Calu3 (cell line): Measurements from ENCODE around the gene PLEKHM3. TPM values are rescaled to one million over a fixed set of nuclear protein-coding genes. Genes with fewer than 3 reads are reported as not detected.

ENCODE experiments used
- BruUV-seq: library from RNA; stranded (reverse); fragments of 400-500 nt; replicated peaks from 2 replicates; lab custom pipeline; 2021; lab: Mats Ljungman, UMichigan
- CTCF ChIA-PET: fragments of 300-600 bp; sonication (Branson Sonifier 250); formaldehyde crosslinking; loops from one replicate; lab custom pipeline; 2022; ENCODE audit warnings: antibody characterized with exemption; lab: Charles Lee
- DNase-seq: peaks from one replicate; pipeline ENCODE4 v3.0.0; 2022
- H3K27ac Mint-ChIP-seq: one replicate; pipeline ENCODE4 v1.8.0; 2022; ENCODE audit warnings: mixed read lengths; ENCODE audit not compliant: unreplicated experiment
- H3K27me3 Mint-ChIP-seq: one replicate; pipeline ENCODE4 v1.8.0; 2022; ENCODE audit warnings: mixed read lengths; ENCODE audit not compliant: unreplicated experiment
- H3K36me3 Mint-ChIP-seq: one replicate; pipeline ENCODE4 v1.8.0; 2022; ENCODE audit warnings: mild to moderate bottlenecking, moderate library complexity, mixed read lengths; ENCODE audit not compliant: insufficient read depth, unreplicated experiment
- H3K4me1 Mint-ChIP-seq: one replicate; pipeline ENCODE4 v1.8.0; 2022; ENCODE audit warnings: mild to moderate bottlenecking, low read depth, mixed read lengths; ENCODE audit not compliant: unreplicated experiment
- H3K4me3 Mint-ChIP-seq: one replicate; pipeline ENCODE4 v1.8.0; 2022; ENCODE audit warnings: mild to moderate bottlenecking, low read depth, moderate library complexity, mixed read lengths; ENCODE audit not compliant: unreplicated experiment
- H3K9me3 Mint-ChIP-seq: one replicate; pipeline ENCODE4 v1.8.0; 2022; ENCODE audit warnings: low read depth, mixed read lengths; ENCODE audit not compliant: unreplicated experiment
- intact Hi-C: fragments of 100-400 bp; cut with micrococcal nuclease; formaldehyde crosslinking; loops from one replicate; pipeline ENCODE4 v1.10.0; 2022; ENCODE audit not compliant: unreplicated experiment
- total RNA-seq: library from RNA; stranded (reverse); gene quantifications from 2 replicates; pipeline ENCODE4 v1.2.3, GENCODE V29; 2022
- TF ChIP-seq, protein P1 (sequence below): fragments of 200-600 bp; IDR thresholded peaks from one replicate; pipeline ENCODE4 v1.8.0; 2022; ENCODE audit warnings: antibody characterized with exemption; ENCODE audit not compliant: unreplicated experiment

The PLEKHM3 gene
- total RNA-seq, 1 experiment from 2014 or later: 8.0 TPM

DNA sequence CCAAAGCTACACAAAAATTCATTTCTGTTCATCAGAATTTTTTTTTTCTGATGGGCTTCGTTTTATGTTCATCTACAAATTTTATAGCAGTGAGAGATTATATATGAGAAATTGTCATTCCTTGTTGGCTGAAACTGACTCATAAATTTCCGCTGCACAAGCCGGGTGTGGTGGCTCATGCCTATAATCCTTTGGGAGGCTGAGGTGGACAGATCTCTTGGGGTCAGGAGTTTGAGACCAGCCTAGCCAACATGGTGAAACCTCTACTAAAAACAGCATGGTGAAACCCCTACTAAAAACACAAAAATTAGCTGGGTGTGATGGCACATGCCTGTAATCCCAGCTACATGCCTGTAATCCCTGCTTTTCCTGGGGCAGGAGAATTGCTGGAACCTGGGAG is 72.0 kb downstream of the PLEKHM3 start:
- CTCF ChIA-PET: interaction anchor here (1.5 kb wide), 1 partner anchor 18 kb away, joined by 3 read pairs; no protein-coding TSS in a partner anchor
- Mint-ChIP-seq H3K27me3 (no peaks in the 10 kb centered on the region), H3K4me1 (peaks cover 22% of the 10 kb centered on the region), H3K36me3 (no peaks in the 10 kb centered on the region), H3K9me3 (no peaks in the 10 kb centered on the region), H3K27ac (no peak overlapping the region), H3K4me3 (no peak overlapping the region)
- no TSS peak for BruUV-seq
- intact Hi-C loops: no loop called here
- TF ChIP-seq, protein P1, sequence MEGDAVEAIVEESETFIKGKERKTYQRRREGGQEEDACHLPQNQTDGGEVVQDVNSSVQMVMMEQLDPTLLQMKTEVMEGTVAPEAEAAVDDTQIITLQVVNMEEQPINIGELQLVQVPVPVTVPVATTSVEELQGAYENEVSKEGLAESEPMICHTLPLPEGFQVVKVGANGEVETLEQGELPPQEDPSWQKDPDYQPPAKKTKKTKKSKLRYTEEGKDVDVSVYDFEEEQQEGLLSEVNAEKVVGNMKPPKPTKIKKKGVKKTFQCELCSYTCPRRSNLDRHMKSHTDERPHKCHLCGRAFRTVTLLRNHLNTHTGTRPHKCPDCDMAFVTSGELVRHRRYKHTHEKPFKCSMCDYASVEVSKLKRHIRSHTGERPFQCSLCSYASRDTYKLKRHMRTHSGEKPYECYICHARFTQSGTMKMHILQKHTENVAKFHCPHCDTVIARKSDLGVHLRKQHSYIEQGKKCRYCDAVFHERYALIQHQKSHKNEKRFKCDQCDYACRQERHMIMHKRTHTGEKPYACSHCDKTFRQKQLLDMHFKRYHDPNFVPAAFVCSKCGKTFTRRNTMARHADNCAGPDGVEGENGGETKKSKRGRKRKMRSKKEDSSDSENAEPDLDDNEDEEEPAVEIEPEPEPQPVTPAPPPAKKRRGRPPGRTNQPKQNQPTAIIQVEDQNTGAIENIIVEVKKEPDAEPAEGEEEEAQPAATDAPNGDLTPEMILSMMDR: no peak
- DNase-seq: no peak

DNA sequence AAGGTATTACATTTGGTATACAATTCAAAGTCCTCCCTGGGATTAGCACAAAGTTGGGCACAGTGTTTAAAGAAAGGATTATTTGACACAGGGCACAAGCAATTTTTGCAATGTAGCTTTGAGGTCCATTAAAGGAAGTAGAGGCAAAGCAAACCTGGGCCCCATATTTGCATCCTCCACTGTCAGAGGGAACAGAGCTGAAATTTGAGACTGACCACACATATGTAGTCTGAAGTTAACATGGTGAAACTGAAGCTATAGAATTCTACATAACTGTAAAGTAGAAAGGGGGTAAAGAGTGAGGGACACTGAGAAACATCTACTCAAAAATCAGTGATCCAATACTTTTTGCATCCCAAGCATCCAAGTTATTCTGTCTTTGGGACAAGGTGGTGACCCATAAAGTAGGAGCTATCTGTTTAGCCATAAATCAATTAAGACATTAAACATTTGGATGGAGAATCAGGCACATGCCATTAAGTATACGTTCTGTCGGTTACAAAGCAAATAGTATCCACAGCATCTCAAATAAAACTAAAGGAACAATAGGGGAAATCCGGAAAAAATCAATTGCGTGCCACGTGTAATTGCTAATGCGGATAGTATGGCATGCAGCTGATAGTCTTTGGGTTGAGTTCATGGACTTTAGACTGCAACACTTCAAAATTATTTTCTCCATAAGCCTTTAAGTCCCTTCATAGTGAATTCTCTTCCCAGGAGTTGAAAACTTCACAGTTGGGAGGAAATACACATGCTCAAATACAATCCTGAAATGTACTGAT is 72.6 kb downstream of the PLEKHM3 start:
- H3K27ac Mint-ChIP-seq: no peak overlapping the region
- H3K4me3 Mint-ChIP-seq: no peak overlapping the region
- no peaks in the 10 kb centered on the region for H3K36me3 Mint-ChIP-seq
- H3K4me1 Mint-ChIP-seq: peaks cover 22% of the 10 kb centered on the region
- CTCF ChIA-PET: interaction anchor here (0.6 to 1.5 kb wide), 2 partner anchors 17 to 150 kb away, joined by 3 to 5 read pairs; no protein-coding TSS in a partner anchor
- TF ChIP-seq, protein P1: no peak
- intact Hi-C loops: no loop called here
- no peaks in the 10 kb centered on the region for H3K9me3 Mint-ChIP-seq
- H3K27me3 Mint-ChIP-seq: no peaks in the 10 kb centered on the region
- no TSS peak for BruUV-seq
- DNase-seq: no peak

DNA sequence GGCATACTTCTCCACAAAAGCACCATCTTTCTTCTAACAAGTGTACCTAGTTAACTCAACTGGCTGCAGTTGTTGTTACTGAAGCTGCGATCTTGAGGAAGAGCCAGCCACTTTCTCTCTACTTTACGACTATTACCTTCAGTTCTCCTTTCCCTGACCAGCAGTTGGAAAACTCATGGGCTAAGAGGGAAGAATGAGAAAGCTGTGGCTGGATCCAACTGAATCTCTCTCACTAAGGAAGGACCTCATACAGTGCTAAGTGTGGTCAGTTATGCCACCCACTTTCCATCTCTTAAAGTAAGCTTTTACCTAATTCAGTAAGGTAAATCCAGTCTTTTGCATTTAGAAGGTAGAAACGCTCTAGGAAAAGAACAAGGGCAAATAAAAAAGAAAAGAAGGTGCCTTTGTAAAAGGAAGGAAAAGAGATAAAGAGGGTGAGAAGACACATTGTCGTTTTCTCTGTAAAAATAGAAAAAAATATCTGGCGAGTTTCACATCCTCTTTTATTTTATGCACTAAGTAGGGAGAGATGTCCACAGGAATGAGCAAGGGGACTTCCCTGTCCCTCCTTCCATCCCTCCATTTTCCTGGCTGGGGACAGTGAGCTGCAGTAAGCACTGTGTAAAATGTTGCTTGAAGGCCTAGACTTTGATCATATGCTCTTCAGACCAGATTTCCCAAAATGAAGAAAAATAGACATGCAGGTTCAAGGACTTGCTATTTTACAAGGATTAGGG is 73.4 kb downstream of the PLEKHM3 start:
- H3K27ac Mint-ChIP-seq: no peak overlapping the region
- H3K27me3 Mint-ChIP-seq: no peaks in the 10 kb centered on the region
- intact Hi-C loops: no loop called here
- TF ChIP-seq, protein P1: no peak
- no peaks in the 10 kb centered on the region for H3K36me3 Mint-ChIP-seq
- no TSS peak for BruUV-seq
- H3K4me3 Mint-ChIP-seq: no peak overlapping the region
- DNase-seq: no peak
- H3K4me1 Mint-ChIP-seq: peaks cover 22% of the 10 kb centered on the region
- CTCF ChIA-PET: no interaction called here
- no peaks in the 10 kb centered on the region for H3K9me3 Mint-ChIP-seq

DNA sequence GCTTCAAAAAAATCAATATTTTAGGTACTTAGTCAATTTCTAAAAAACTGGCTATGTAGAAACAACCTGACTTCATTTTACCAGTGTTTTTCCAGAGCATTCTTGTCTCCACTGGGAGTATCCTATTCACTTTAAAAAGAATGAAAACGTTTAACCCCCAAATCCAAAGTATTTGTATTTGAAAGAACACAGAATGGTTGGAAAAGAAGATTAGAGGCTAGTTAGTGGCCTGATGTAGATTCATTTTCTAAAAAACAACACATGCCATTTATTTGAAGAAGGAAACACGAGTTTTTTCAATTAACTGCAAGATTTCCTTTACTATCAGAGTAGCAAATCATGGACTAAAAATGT is 74.6 kb downstream of the PLEKHM3 start:
- DNase-seq: no peak
- H3K4me1 Mint-ChIP-seq: peaks cover 17% of the 10 kb centered on the region
- H3K36me3 Mint-ChIP-seq: no peaks in the 10 kb centered on the region
- no TSS peak for BruUV-seq
- no peaks in the 10 kb centered on the region for H3K27me3 Mint-ChIP-seq
- H3K27ac Mint-ChIP-seq: no peak overlapping the region
- no peaks in the 10 kb centered on the region for H3K9me3 Mint-ChIP-seq
- TF ChIP-seq, protein P1: no peak
- H3K4me3 Mint-ChIP-seq: no peak overlapping the region
- CTCF ChIA-PET: no interaction called here
- intact Hi-C loops: no loop called here
